Heart left ventricle (tissue), 16 donors: ENCODE data around the gene ARHGAP1. TPM values are rescaled to one million over a fixed set of nuclear protein-coding genes. Genes with fewer than 3 reads are reported as not detected.

Experiments used
- ATAC-seq, 4 donors: fragments of 200-7000 bp; cut with Tn5 transposase; one replicate each; pipeline ENCODE4 v1.9.1; 2020 to 2022; ENCODE audit warnings: moderate library complexity in 4 of 4, mild to moderate bottlenecking in 3 of 4, moderate number of reproducible peaks in 1 of 4
- DNase-seq, 5 donors: peaks; one replicate each; pipeline ENCODE4 v3.0.0-alpha.2; 2020
- H3K27ac ChIP-seq, 12 donors: fragments of 200-600 bp; sonication (generic) in 4 of 12; one replicate each; pipeline versions ENCODE4 v1.5.0 to v1.8.0; 2016 to 2022; ENCODE audit warnings: mild to moderate bottlenecking in 2 of 12
- H3K27me3 ChIP-seq, 9 donors: fragments of 200-600 bp; sonication (generic) in 2 of 9; one replicate each; pipeline versions ENCODE4 v1.5.1 to v1.8.0; 2016 to 2022; ENCODE audit warnings: mild to moderate bottlenecking in 3 of 9
- H3K36me3 ChIP-seq, 9 donors: fragments of 200-600 bp; sonication (generic) in 2 of 9; one replicate each; pipeline versions ENCODE4 v1.5.0 to v1.8.0; 2018 to 2022; ENCODE audit warnings: mild to moderate bottlenecking in 2 of 9
- H3K4me1 ChIP-seq, 12 donors: fragments of 200-600 bp; sonication (generic) in 4 of 12; one replicate each; pipeline versions ENCODE4 v1.5.0 to v1.8.0; 2016 to 2022; ENCODE audit warnings: mild to moderate bottlenecking in 3 of 12
- H3K4me3 ChIP-seq, 12 donors: fragments of 200-600 bp; sonication (generic) in 4 of 12; one replicate each; pipeline versions ENCODE4 v1.5.0 to v1.8.0; 2017 to 2022; ENCODE audit warnings: mild to moderate bottlenecking in 9 of 12, moderate library complexity in 4 of 12
- H3K9me3 ChIP-seq, 12 donors: fragments of 200-600 bp; sonication (generic) in 4 of 12; one replicate each; pipeline versions ENCODE4 v1.5.0 to v1.8.0; 2016 to 2022; ENCODE audit warnings: mild to moderate bottlenecking in 1 of 12
- CTCF ChIP-seq, 12 donors: fragments of 200-600 bp; sonication (generic) in 4 of 12; IDR thresholded peaks; one replicate each; pipeline versions ENCODE4 v1.5.0 to v1.8.0; 2018 to 2022; ENCODE audit warnings: antibody characterized with exemption in 12 of 12, mild to moderate bottlenecking in 5 of 12
- POLR2A ChIP-seq, 2 donors: fragments of 450-650 bp; IDR thresholded peaks; one replicate each; pipeline ENCODE4 v1.6.1; 2017; ENCODE audit warnings: antibody characterized with exemption in 2 of 2, mild to moderate bottlenecking in 2 of 2, moderate library complexity in 2 of 2
- WGBS, 4 donors: extraction: QIAGEN DNeasy Blood & Tissue Kit in 2 of 4; methylation state at CpG; one replicate each; pipeline versions ENCODE4 v1.1.5 to v1.1.7; 2013 to 2018; 5-methylcytosine and 5-hydroxymethylcytosine counted together
- intact Hi-C, 10 donors: fragments of 100-400 bp; cut with DNase I; formaldehyde crosslinking; loops; one replicate each; pipeline versions ENCODE4 v1.11.1 to v1.14.2; 2022
- polyA plus RNA-seq, 2 donors: library from polyadenylated mRNA; stranded (reverse); fragments of 200-250 nt; gene quantifications; one replicate each; pipeline ENCODE4 v1.2.3, GENCODE V29; 2013
- total RNA-seq, 9 donors: library from RNA; depleted of rRNA in 2 of 9; stranded (reverse); fragments of >200 nt in 2 of 9; fragmentation: NEBNext Ultra II Directional in 3 of 9; extraction: Animal tissue kit (Norgen Biotek cat#: 25700) in 3 of 9; gene quantifications; one replicate each; pipeline versions ENCODE4 v1.1.0 to v1.2.4, GENCODE V29; 2016 to 2023
- donor health status: ischemic (EF 13 %, LVEDD 7.1; RV severe dilation, severe dysfunction).
- donor health status: healthy with polysubstance abuse.
- donor health status: DM: no; HTN: yes; CAD: no.
- donor health status: DM: no; HTN: no; CAD: no.
- donor health status: ischemic (EF 25% LVEDD 6.9; RV normal size, moderate dysfunction).
- donor health status: ischemic (EF 25% LVEDD 5.7; RV mildly dilated, moderate dysfunction).
- donor health status: healthy.
- donor health status: DM: yes; HTN: yes; CAD: no.
- donor health status: ischemic (EF 35%, LVEDD 5.7; RV mildly dilated, moderate dysfunction).
- donor health status: nonischemic (EF 11% LVEDD 7.7; RV severe dilation, severe dysfunction).
- donor health status: DM: yes; HTN: yes; CAD: no.
- donor health status: PGD.
- donor health status: ischemic (EF 29% LVEDD 5.4; RV normal size, mild dysfunction).
- donor health status: nonischemic (EF 23%, LVEDD 6.1; RV moderate dilation, normal function).

The ARHGAP1 gene
- total and polyA plus RNA-seq, 11 donors: 38.8 to 309 (median 75.3) TPM

DNA sequence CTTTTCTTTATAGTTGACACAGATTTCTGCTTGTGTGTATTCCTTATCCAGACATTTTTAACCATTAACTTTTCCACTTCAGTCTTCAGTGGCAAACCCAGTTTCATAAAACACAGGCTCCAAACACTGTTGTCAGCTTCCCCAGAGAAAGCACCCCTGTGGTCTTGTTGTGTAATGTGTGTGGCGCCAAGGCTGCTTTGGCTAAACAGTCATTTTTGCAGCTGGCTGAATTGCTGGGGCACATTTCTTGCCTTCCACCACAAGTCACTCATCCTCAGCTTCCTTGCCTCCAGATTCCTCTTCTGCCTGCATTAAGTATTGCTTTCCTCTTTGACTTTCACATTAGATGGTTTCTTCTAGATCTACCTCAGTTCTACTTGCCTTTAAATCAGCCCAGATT is 40.5 kb downstream of the ARHGAP1 start:
- DNase-seq: no peak
- intact Hi-C loops: no loop called here
- no peak for TF ChIP-seq CTCF (IDR thresholded peaks at IDR 0.05)
- TF ChIP-seq POLR2A (IDR thresholded peaks at IDR 0.05): no peak
- H3K4me3 ChIP-seq: no peak overlapping the region
- H3K4me1 ChIP-seq: peaks cover 3 to 44% (median 14%) of the 10 kb centered on the region in 12 donors
- peak overlapping the region in 4 of 12 donors; percentile 21 to 46 (median 34) for H3K27ac ChIP-seq
- peak in 2 of 4 donors; percentile 38 to 50 for ATAC-seq
- H3K36me3 ChIP-seq: peaks cover 0 to 99% (median 93%) of the 10 kb centered on the region in 9 donors
- WGBS, 4 donors: 71 to 87% (median 84%) methylated on average over 1 of the region's 1 CpG
- no peaks in the 10 kb centered on the region for H3K9me3 ChIP-seq
- H3K27me3 ChIP-seq: no peaks in the 10 kb centered on the region

DNA sequence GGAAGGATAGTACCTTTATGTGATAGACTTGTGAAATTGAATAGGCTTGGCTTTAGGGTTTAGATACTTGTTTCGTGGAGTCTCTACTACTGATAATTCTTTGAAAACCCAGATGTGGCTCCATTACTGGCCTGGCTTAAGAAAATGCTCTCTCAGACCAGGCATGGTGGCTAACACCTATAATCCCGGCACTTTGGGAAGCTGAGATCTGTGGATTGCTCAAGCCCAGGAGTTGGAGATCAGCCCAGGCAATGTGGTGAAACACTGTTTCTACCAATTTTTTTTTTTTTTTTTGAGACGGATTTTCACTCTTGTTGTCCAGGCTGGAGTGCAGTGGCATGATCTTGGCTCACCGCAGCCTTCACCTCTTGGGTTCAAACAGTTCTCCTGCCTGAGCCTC is 42.2 kb downstream of the ARHGAP1 start:
- TF ChIP-seq CTCF (IDR thresholded peaks at IDR 0.05) (no peak), POLR2A (IDR thresholded peaks at IDR 0.05) (no peak)
- Histone ChIP-seq H3K27ac (peak overlapping the region in 8 of 12 donors; percentile 1 to 46 (median 26)), H3K4me1 (peaks cover 0 to 29% (median 8%) of the 10 kb centered on the region in 12 donors), H3K27me3 (no peaks in the 10 kb centered on the region), H3K36me3 (peaks cover 0 to 100% (median 93%) of the 10 kb centered on the region in 9 donors), H3K4me3 (no peak overlapping the region), H3K9me3 (no peaks in the 10 kb centered on the region)
- WGBS, 4 donors: 83 to 86% (median 86%) methylated on average over 4 of the region's 4 CpGs
- peak in 1 of 5 donors; percentile 61 for DNase-seq
- peak in 2 of 4 donors; percentile 59 to 64 for ATAC-seq
- intact Hi-C loops: no loop called here

- ATAC-seq (peak; percentile 47 to 71 (median 64)), DNase-seq (no peak)
- peak overlapping the region in 9 of 12 donors; percentile 14 to 78 (median 46) for H3K27ac ChIP-seq
- WGBS, 4 donors: 65 to 80% (median 72%) methylated on average over 2 to 3 of the region's 3 CpGs
- intact Hi-C loops: loop anchor here in 1 of 10 donors (2.0 kb wide), 1 partner anchor 44 kb away; the partner anchor contains the start of genes ARHGAP1 and ZNF408
- peaks cover 0 to 100% (median 95%) of the 10 kb centered on the region in 9 donors for H3K36me3 ChIP-seq
- no peak overlapping the region for H3K4me3 ChIP-seq
- TF ChIP-seq POLR2A (IDR thresholded peaks at IDR 0.05) (no peak), CTCF (IDR thresholded peaks at IDR 0.05) (no peak)
- H3K4me1 ChIP-seq: peaks cover 0 to 27% (median 8%) of the 10 kb centered on the region in 12 donors
- no peaks in the 10 kb centered on the region for H3K9me3 ChIP-seq
- no peaks in the 10 kb centered on the region for H3K27me3 ChIP-seq
Observed at GRCh38 chr11:46657186-46657585, 43.2 kb downstream of the ARHGAP1 start.

DNA sequence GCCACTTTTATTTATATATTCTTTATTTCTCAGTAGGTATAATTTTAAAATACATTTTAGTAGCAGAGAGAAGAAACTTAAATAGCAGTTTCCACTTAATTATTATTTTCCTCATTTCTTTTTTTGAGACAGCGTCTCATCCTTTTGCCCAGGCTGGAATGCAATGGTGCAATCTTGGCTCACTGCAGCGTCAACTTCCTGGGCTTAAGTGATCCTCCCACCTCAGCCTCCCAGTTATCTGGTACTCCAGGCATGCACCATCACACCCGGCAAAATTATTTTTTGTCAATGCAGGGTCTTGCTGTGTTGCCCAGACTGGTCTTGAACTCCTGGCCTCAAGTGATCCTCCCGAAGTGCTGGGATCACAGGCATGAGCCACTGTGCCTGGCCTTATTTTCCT is 44.8 kb downstream of the ARHGAP1 start:
- Histone ChIP-seq H3K27ac (no peak overlapping the region), H3K4me1 (peaks cover 0 to 30% (median 8%) of the 10 kb centered on the region in 12 donors), H3K4me3 (no peak overlapping the region), H3K27me3 (no peaks in the 10 kb centered on the region), H3K9me3 (no peaks in the 10 kb centered on the region), H3K36me3 (peaks cover 0 to 100% (median 96%) of the 10 kb centered on the region in 9 donors)
- DNase-seq: no peak
- no peak for ATAC-seq
- no peak for TF ChIP-seq POLR2A (IDR thresholded peaks at IDR 0.05)
- no peak for TF ChIP-seq CTCF (IDR thresholded peaks at IDR 0.05)
- intact Hi-C loops: loop anchor here in 1 of 10 donors (2.0 kb wide), 1 partner anchor 45 kb away; the partner anchor contains the start of genes ARHGAP1 and ZNF408
- WGBS, 4 donors: 74 to 82% (median 77%) methylated on average over 4 of the region's 4 CpGs
